Retinal pigment epithelial cell (primary cell): ENCODE results near the gene NRAP.
"Not testable (repeated sequence)": the region's sequence is repeated elsewhere in the genome, so short reads cannot be mapped to it uniquely, and the experiment has no call there.

Source experiments
- DNase-seq: peaks from one replicate; pipeline ENCODE4 v3.0.0-alpha.2; 2010; ENCODE audit warnings: low read depth
- H3K4me3 ChIP-seq: 2 replicates; pipeline ENCODE4 v1.5.1; 2011; ENCODE audit warnings: mild to moderate bottlenecking, low read length, control low read depth, moderate library complexity
- TF ChIP-seq, protein P1 (sequence below): conservative IDR thresholded peaks from 2 replicates; pipeline ENCODE4 v1.5.1; 2011; ENCODE audit warnings: low read depth, low read length, control low read depth, inconsistent platforms

NRAP gene

DNA sequence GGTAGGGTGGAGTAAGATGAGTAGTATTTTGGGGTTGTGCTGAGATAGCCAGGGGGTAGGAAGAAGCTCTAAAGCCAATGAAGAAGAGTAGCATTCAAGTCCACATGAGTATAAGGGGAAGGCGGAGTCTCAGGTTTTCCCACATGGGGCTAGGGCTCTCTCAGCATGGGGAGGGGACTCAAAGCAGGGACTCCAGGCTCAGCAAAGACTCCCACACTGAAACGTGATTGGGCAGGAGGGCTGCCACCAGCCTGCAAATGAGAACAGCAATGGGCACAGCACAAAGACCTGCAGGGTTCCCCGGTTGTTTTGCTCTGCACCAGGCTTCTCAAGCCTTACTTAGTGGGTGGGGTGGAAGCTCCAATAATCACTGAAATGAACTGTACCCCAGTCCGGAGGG, 1.5 kb upstream of the NRAP start:
- no peak for DNase-seq
- H3K4me3 ChIP-seq, result no peak overlapping the region
- TF ChIP-seq, protein P1, sequence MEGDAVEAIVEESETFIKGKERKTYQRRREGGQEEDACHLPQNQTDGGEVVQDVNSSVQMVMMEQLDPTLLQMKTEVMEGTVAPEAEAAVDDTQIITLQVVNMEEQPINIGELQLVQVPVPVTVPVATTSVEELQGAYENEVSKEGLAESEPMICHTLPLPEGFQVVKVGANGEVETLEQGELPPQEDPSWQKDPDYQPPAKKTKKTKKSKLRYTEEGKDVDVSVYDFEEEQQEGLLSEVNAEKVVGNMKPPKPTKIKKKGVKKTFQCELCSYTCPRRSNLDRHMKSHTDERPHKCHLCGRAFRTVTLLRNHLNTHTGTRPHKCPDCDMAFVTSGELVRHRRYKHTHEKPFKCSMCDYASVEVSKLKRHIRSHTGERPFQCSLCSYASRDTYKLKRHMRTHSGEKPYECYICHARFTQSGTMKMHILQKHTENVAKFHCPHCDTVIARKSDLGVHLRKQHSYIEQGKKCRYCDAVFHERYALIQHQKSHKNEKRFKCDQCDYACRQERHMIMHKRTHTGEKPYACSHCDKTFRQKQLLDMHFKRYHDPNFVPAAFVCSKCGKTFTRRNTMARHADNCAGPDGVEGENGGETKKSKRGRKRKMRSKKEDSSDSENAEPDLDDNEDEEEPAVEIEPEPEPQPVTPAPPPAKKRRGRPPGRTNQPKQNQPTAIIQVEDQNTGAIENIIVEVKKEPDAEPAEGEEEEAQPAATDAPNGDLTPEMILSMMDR, result no peak

- H3K4me3 ChIP-seq, result no peak overlapping the region
- TF ChIP-seq, protein P1, result no peak
- no peak for DNase-seq
Measured at GRCh38 chr10:113663142-113663541, 699 bp downstream of the NRAP start.

- no peak overlapping the region for H3K4me3 ChIP-seq
- DNase-seq, result no peak
- TF ChIP-seq, protein P1, result no peak
Measured at GRCh38 chr10:113661332-113661731, 2.5 kb downstream of the NRAP start.

GRCh38 chr10:113657544-113657943, 6.3 kb downstream of the NRAP start:
- no peak overlapping the region for H3K4me3 ChIP-seq
- no peak for DNase-seq
- TF ChIP-seq, protein P1, result no peak

- H3K4me3 ChIP-seq, result no peak overlapping the region
- TF ChIP-seq, protein P1, result no peak
- DNase-seq, result no peak
Measured at GRCh38 chr10:113656896-113657295, 6.9 kb downstream of the NRAP start.

DNA sequence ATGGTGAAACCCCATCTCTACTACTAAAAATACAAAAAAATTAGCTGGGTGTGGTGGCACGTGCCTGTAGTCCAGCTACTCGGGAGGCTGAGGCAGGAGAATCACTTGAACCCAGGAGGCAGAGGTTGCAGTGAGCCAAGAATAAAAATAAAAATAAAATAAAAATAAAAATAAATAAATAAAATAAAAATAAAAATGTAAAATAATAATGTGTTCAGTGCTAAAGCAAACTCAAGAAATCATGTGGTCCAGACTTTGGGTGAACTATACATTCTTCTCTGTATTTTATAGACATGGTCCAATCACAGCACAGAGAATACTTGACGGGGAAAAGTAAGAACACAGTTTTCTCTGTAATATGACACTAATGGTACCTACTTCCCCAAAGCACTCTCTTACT, 11.4 kb downstream of the NRAP start:
- DNase-seq, H3K4me3 ChIP-seq: not testable (repeated sequence)

- no peak for DNase-seq
- TF ChIP-seq, protein P1, result no peak
Measured at GRCh38 chr10:113651898-113652297, 11.9 kb downstream of the NRAP start.

DNA sequence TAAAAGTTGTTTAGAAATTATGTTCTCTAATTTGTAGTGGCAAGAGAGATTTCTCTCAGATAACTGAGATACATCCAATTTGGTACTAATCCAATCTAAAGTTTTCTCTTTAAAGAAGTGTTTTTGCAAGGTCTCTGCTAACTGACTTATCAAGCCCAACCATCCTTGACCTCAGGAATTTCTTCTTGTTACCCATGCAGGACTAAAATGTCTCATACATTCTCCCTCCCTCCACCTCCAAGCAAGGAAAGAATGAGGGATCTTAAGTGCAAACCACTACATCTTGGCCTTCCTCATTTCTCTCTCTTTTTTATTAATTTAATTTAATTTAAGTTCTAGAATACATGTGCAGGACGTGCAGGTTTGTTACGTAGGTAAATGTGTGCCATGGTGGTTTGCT, 12.8 kb downstream of the NRAP start:
- H3K4me3 ChIP-seq, result no peak overlapping the region
- no peak for DNase-seq
- TF ChIP-seq, protein P1, result no peak

More at GRCh38 chr10:113651898-113652297, 11.9 kb downstream of the NRAP start:
- H3K4me3 ChIP-seq, result no peak overlapping the region
